Keratinocyte (primary cell): ENCODE results near the gene C1S. TPM values are rescaled to one million over a fixed set of nuclear protein-coding genes. Genes with fewer than 3 reads are reported as not detected.
"Not testable (repeated sequence)": the region's sequence is repeated elsewhere in the genome, so short reads cannot be mapped to it uniquely, and the experiment has no call there.

Source experiments
- DNase-seq: peaks from one replicate; pipeline ENCODE4 v3.0.0-alpha.2; 2011; ENCODE audit warnings: low read depth, missing footprints, low spot score
- FAIRE-seq: peaks from 2 replicates; lab custom pipeline; 2011; peaks lifted over from hg19 to GRCh38; lab: Jason Lieb, UNC
- H2AFZ ChIP-seq: 2 replicates; pipeline ENCODE4 v1.6.0; 2012; ENCODE audit warnings: low read length, control low read depth, inconsistent platforms; ENCODE audit not compliant: control insufficient read depth
- H3K27ac ChIP-seq: 2 replicates; pipeline ENCODE4 v1.5.1; 2011; ENCODE audit warnings: low read length; ENCODE audit not compliant: control insufficient read depth, insufficient read depth
- H3K27me3 ChIP-seq: 3 replicates; pipeline ENCODE4 v1.6.0; 2011; ENCODE audit warnings: low read length; ENCODE audit not compliant: control insufficient read depth, insufficient read depth; ENCODE audit errors: extremely low read depth
- H3K36me3 ChIP-seq, 2 experiments: 2 replicates in 1 of 2; 3 replicates in 1 of 2; pipeline ENCODE4 v1.5.1; 2011; ENCODE audit warnings: low read length in 2 of 2, mild to moderate bottlenecking in 1 of 2; ENCODE audit not compliant: control insufficient read depth in 2 of 2, insufficient read depth in 2 of 2; ENCODE audit errors: extremely low read depth in 1 of 2
- H3K4me1 ChIP-seq: 3 replicates; pipeline ENCODE4 v1.5.1; 2011; ENCODE audit warnings: low read length; ENCODE audit not compliant: control insufficient read depth, insufficient read depth; ENCODE audit errors: extremely low read depth
- H3K4me2 ChIP-seq: 3 replicates; pipeline ENCODE4 v1.6.0; 2011; ENCODE audit warnings: low read depth, low read length; ENCODE audit not compliant: control insufficient read depth, insufficient read depth; ENCODE audit errors: extremely low read depth
- H3K4me3 ChIP-seq, 3 experiments: fragments of 200-600 bp in 1 of 3; sonication (generic) in 1 of 3; 2 replicates in 2 of 3; 3 replicates in 1 of 3; pipeline ENCODE4 v1.5.1; 2011 to 2016; ENCODE audit warnings: low read length in 3 of 3, mild to moderate bottlenecking in 3 of 3, control low read depth in 2 of 3, inconsistent platforms in 1 of 3, low read depth in 1 of 3, mixed read lengths in 1 of 3, mixed run types in 1 of 3, moderate library complexity in 1 of 3; ENCODE audit not compliant: control insufficient read depth in 2 of 3, insufficient read depth in 2 of 3; ENCODE audit errors: extremely low read depth in 1 of 3
- H3K79me2 ChIP-seq: 2 replicates; pipeline ENCODE4 v1.6.0; 2012; ENCODE audit warnings: low read length; ENCODE audit not compliant: control insufficient read depth, insufficient read depth
- H3K9ac ChIP-seq: 3 replicates; pipeline ENCODE4 v1.6.0; 2011; ENCODE audit warnings: low read length; ENCODE audit not compliant: control insufficient read depth, insufficient read depth; ENCODE audit errors: extremely low read depth
- H3K9me1 ChIP-seq: 3 replicates; pipeline ENCODE4 v1.6.0; 2011; ENCODE audit warnings: low read length; ENCODE audit not compliant: control insufficient read depth, insufficient read depth; ENCODE audit errors: extremely low read depth
- H3K9me3 ChIP-seq: 2 replicates; pipeline ENCODE4 v1.5.1; 2012; ENCODE audit warnings: low read depth, low read length; ENCODE audit not compliant: control insufficient read depth
- H4K20me1 ChIP-seq: 3 replicates; pipeline ENCODE4 v1.6.0; 2011; ENCODE audit warnings: low read length; ENCODE audit not compliant: control insufficient read depth, insufficient read depth; ENCODE audit errors: extremely low read depth
- EZH2 ChIP-seq: IDR thresholded peaks from one replicate; pipeline ENCODE4 v1.6.1; 2012; ENCODE audit warnings: inconsistent platforms, mild to moderate bottlenecking, low read length, moderate library complexity
- dilution Hi-C: fragments of 300-500 bp; cut with MboI; formaldehyde crosslinking; loops from one replicate; pipeline ENCODE4 v1.7.0; 2020; ENCODE audit warnings: low sequenced_read_pairs; ENCODE audit not compliant: extremely low pct_ligation_motif_present
- polyA plus RNA-seq, 5 experiments: library from polyadenylated mRNA; depleted of rRNA in 3 of 5; stranded (reverse) in 3 of 5; stranded (forward) in 1 of 5; unstranded in 1 of 5; fragments of >200 nt; gene quantifications; 1 replicate in 1 of 5; 2 replicates in 3 of 5; 3 replicates in 1 of 5; pipeline versions ENCODE4 v1.2.1 to v1.2.3, GENCODE V29; 2011 to 2012; ENCODE audit warnings: missing spikeins in 2 of 5, low read depth in 1 of 5, low replicate concordance in 1 of 5
- TF ChIP-seq, protein P1 (sequence below), 3 experiments: IDR thresholded peaks in 1 of 3; conservative IDR thresholded peaks in 1 of 3; optimal IDR thresholded peaks in 1 of 3; 2 replicates in 2 of 3; 3 replicates in 1 of 3; pipeline versions ENCODE3 to v1.5.1; 2011; ENCODE audit warnings: low read length in 3 of 3, mild to moderate bottlenecking in 3 of 3, moderate library complexity in 2 of 3, control low read depth in 1 of 3, inconsistent platforms in 1 of 3; ENCODE audit not compliant: insufficient read depth in 2 of 3; ENCODE audit errors: extremely low read depth in 1 of 3

C1S gene
- polyA plus RNA-seq, 1 donor (not counting 4 experiments of a cell fraction or from before 2014, with no cell fraction given): 2.6 TPM

DNA sequence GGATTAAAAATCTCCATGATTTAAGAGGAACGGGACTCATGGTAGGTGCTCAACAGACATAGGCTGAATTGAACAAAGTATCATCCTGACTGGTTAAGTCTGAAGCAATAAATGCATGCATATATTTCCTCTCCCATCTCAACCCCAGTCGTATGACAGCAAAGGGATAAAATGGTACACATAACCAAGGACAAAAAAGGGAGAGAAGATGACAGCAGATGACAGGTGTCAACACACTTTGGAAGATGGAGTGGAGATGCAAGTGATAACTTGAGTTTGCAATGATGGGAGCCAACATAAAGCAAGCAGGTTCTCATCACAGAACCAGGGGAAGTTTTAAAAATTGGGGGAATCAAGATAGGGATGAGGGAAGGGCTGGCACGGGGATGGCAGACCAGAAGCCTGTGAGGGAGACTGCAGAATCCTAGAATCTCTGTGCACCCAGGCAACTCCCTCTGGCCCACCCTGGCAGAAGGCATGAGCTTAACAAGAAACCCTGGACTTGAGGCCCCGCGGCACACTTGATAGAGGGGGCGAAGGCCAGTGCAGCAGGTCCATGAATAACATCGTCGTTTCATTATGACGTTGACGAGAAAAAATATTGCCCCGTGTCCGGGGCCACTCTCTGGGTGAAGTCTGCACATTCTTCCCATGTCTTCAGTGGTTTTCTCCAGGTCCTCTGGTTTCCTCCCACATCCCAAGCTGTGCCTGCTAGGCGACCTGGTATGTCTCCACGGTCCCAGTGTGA lies 43.5 kb downstream of the C1S start:
- Histone ChIP-seq H3K4me3 (no peak overlapping the region), H4K20me1 (peaks cover 3% of the 10 kb centered on the region), H3K27ac (no peak overlapping the region), H3K4me2 (no peak overlapping the region), H3K9ac (no peak overlapping the region), H3K36me3 (peaks cover 0 to 17% of the 10 kb centered on the region in 2 experiments), H3K27me3 (no peaks in the 10 kb centered on the region), H3K79me2 (peaks cover 17% of the 10 kb centered on the region), H3K9me3 (no peaks in the 10 kb centered on the region), H3K4me1 (no peaks in the 10 kb centered on the region), H3K9me1 (no peaks in the 10 kb centered on the region), H2AFZ (no peak overlapping the region)
- dilution Hi-C loops: no loop called here
- DNase-seq (no peak), FAIRE-seq (no peak)
- TF ChIP-seq, protein P1, sequence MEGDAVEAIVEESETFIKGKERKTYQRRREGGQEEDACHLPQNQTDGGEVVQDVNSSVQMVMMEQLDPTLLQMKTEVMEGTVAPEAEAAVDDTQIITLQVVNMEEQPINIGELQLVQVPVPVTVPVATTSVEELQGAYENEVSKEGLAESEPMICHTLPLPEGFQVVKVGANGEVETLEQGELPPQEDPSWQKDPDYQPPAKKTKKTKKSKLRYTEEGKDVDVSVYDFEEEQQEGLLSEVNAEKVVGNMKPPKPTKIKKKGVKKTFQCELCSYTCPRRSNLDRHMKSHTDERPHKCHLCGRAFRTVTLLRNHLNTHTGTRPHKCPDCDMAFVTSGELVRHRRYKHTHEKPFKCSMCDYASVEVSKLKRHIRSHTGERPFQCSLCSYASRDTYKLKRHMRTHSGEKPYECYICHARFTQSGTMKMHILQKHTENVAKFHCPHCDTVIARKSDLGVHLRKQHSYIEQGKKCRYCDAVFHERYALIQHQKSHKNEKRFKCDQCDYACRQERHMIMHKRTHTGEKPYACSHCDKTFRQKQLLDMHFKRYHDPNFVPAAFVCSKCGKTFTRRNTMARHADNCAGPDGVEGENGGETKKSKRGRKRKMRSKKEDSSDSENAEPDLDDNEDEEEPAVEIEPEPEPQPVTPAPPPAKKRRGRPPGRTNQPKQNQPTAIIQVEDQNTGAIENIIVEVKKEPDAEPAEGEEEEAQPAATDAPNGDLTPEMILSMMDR (optimal IDR thresholded peaks at IDR 0.05 in 1 of 3, IDR thresholded peaks at IDR 0.05 in 1 of 3, conservative IDR thresholded peaks at IDR 0.05 in 1 of 3; ENCODE audit: extremely low read depth in 1 of 3, insufficient read depth in 2 of 3, low read length in 3 of 3): no peak
- no peak for TF ChIP-seq EZH2

DNA sequence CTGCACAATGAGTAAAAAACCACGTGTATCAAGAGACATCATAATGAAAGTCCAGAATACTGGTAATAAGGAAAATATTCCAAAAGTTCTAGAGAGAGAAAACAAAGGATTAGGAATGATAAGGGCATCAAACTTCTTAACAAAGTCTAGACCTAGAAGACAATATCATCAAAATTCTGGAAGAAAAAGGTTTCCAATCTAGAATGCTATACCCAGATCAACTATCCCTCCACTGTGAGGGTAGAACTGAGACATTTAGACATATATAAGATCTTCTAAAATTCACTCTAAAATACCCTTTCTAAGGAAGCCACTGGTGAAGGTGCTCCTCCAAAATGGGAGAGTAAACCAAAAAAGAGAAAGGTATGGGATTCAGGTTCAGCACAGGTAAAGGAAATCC lies 45.6 kb downstream of the C1S start:
- no peak for FAIRE-seq
- Histone ChIP-seq H3K9me1 (no peaks in the 10 kb centered on the region), H3K27me3 (no peaks in the 10 kb centered on the region), H3K4me1 (peaks cover 6% of the 10 kb centered on the region), H3K27ac (no peak overlapping the region), H3K9me3 (no peaks in the 10 kb centered on the region), H3K4me2 (no peak overlapping the region), H3K79me2 (peaks cover 34% of the 10 kb centered on the region), H3K9ac (no peak overlapping the region), H4K20me1 (peaks cover 3% of the 10 kb centered on the region), H2AFZ (no peak overlapping the region), H3K36me3 (peaks cover 0 to 13% of the 10 kb centered on the region in 2 experiments), H3K4me3 (no peak overlapping the region)
- dilution Hi-C loops: no loop called here
- TF ChIP-seq EZH2: no peak
- TF ChIP-seq, protein P1 (optimal IDR thresholded peaks at IDR 0.05 in 1 of 3, IDR thresholded peaks at IDR 0.05 in 1 of 3, conservative IDR thresholded peaks at IDR 0.05 in 1 of 3; ENCODE audit: extremely low read depth in 1 of 3, insufficient read depth in 2 of 3, low read length in 3 of 3): no peak
- DNase-seq: no peak

DNA sequence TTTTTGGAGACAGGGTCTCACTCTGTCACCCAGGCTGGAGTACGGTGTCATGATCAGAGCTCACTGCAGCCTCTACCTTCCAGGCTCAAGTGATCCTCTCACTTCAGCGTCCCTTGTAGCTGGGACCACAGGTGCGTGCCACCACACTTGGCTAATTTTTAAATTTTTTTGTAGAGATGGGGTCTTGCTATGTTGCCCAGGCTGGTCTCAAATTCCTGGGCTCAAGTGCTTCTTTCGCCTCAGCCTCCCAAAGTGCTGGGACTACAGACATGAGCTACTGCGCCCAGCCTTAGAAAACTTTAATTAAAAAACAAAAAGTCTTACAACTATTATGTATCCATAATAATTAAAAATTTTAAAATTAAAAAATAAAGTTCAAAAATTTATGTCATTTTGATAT lies 46.7 kb downstream of the C1S start:
- peak overlapping the region; percentile 94 for H3K4me2 ChIP-seq
- DNase-seq, dilution Hi-C loops, H3K27ac ChIP-seq, H3K4me1 ChIP-seq, H3K9ac ChIP-seq, H2AFZ ChIP-seq, H3K9me3 ChIP-seq, H3K27me3 ChIP-seq, H3K36me3 ChIP-seq, H3K4me3 ChIP-seq, FAIRE-seq, H4K20me1 ChIP-seq, H3K9me1 ChIP-seq: not testable (repeated sequence)
- H3K79me2 ChIP-seq: peaks cover 34% of the 10 kb centered on the region
